H1 (cell line): ENCODE results near the gene C20orf202. TPM values are rescaled to one million over a fixed set of nuclear protein-coding genes. Genes with fewer than 3 reads are reported as not detected.

Experiments used
- CTCF ChIA-PET: fragments of 300-600 bp; sonication (Branson Sonifier 250); formaldehyde crosslinking; loops from one replicate; lab custom pipeline; 2021; ENCODE audit not compliant: partially characterized antibody; lab: Charles Lee
- POLR2A ChIA-PET: fragments of 300-600 bp; sonication (Branson Sonifier 250); formaldehyde crosslinking; loops from one replicate; lab custom pipeline; 2021; ENCODE audit warnings: inconsistent platforms; ENCODE audit not compliant: partially characterized antibody; lab: Charles Lee
- DNase-seq, 2 experiments: peaks; one replicate each; pipeline versions ENCODE4 v3.0.0 to v3.0.0-alpha.2; 2010 to 2022; ENCODE audit warnings: low spot score in 2 of 2, low read depth in 1 of 2, mixed read lengths in 1 of 2
- FAIRE-seq: peaks from 2 replicates; lab custom pipeline; 2011; peaks lifted over from hg19 to GRCh38; lab: Jason Lieb, UNC
- H2AFZ ChIP-seq: 2 replicates; pipeline ENCODE4 v1.8.1; 2012; ENCODE audit warnings: low read length, inconsistent platforms
- H2AK5ac ChIP-seq: 2 replicates; pipeline ENCODE4 v1.6.1; 2013; ENCODE audit warnings: low read depth, low read length
- H2BK120ac ChIP-seq: replicated peaks from 2 replicates; pipeline ENCODE3; 2013; ENCODE audit warnings: low read depth, low read length, inconsistent platforms
- H2BK12ac ChIP-seq: 2 replicates; pipeline ENCODE4 v1.6.1; 2013; ENCODE audit warnings: low read depth, low read length
- H2BK15ac ChIP-seq: 2 replicates; pipeline ENCODE4 v1.6.1; 2013; ENCODE audit warnings: low read length
- H2BK20ac ChIP-seq: 2 replicates; pipeline ENCODE4 v1.6.1; 2013; ENCODE audit warnings: low read length
- H2BK5ac ChIP-seq: 2 replicates; pipeline ENCODE4 v1.6.1; 2013; ENCODE audit warnings: low read depth, low read length
- H3K14ac ChIP-seq: 2 replicates; pipeline ENCODE4 v1.6.1; 2013; ENCODE audit warnings: inconsistent platforms; ENCODE audit not compliant: insufficient read length
- H3K18ac ChIP-seq: 2 replicates; pipeline ENCODE4 v1.6.1; 2013; ENCODE audit warnings: low read length; ENCODE audit errors: extremely low read depth
- H3K23ac ChIP-seq: 2 replicates; pipeline ENCODE4 v1.6.1; 2013; ENCODE audit warnings: inconsistent platforms; ENCODE audit not compliant: insufficient read length
- H3K23me2 ChIP-seq: 2 replicates; pipeline ENCODE4 v1.6.1; 2013; ENCODE audit warnings: low read depth, low read length
- H3K27ac ChIP-seq: 2 replicates; pipeline ENCODE4 v1.6.1; 2011; ENCODE audit warnings: low read depth, low read length, inconsistent platforms
- H3K27me3 ChIP-seq, 4 experiments: replicated peaks in 1 of 4; 1 replicate in 1 of 4; 2 replicates in 3 of 4; pipeline versions ENCODE4 v1.6.1 to v1.8.1; 2011 to 2013; ENCODE audit warnings: low read length in 3 of 4, mild to moderate bottlenecking in 3 of 4, inconsistent platforms in 2 of 4, mixed read lengths in 2 of 4, moderate library complexity in 1 of 4; ENCODE audit not compliant: control insufficient read depth in 3 of 4, insufficient read depth in 3 of 4; ENCODE audit errors: extremely low read depth in 1 of 4
- H3K36me3 ChIP-seq, 4 experiments: 2 replicates each; pipeline versions ENCODE4 v1.6.1 to v1.8.1; 2011 to 2013; ENCODE audit warnings: mild to moderate bottlenecking in 4 of 4, low read length in 3 of 4, moderate library complexity in 2 of 4, control low read depth in 1 of 4, inconsistent platforms in 1 of 4; ENCODE audit not compliant: insufficient read depth in 4 of 4, control insufficient read depth in 2 of 4
- H3K4ac ChIP-seq: replicated peaks from 2 replicates; pipeline ENCODE3; 2013; ENCODE audit warnings: low read length, low read depth, mixed read lengths, inconsistent platforms; ENCODE audit not compliant: insufficient read length
- H3K4me1 ChIP-seq, 4 experiments: replicated peaks in 1 of 4; 1 replicate in 1 of 4; 2 replicates in 3 of 4; pipeline versions ENCODE4 v1.6.1 to v1.8.1; 2011 to 2013; ENCODE audit warnings: low read length in 3 of 4, inconsistent platforms in 2 of 4, mixed read lengths in 1 of 4; ENCODE audit not compliant: insufficient read depth in 4 of 4, control insufficient read depth in 3 of 4
- H3K4me2 ChIP-seq, 2 experiments: 2 replicates each; pipeline versions ENCODE4 v1.6.1 to v1.8.1; 2011 to 2013; ENCODE audit warnings: low read depth in 2 of 2, low read length in 2 of 2, control low read depth in 1 of 2, inconsistent platforms in 1 of 2, mild to moderate bottlenecking in 1 of 2; ENCODE audit not compliant: insufficient read depth in 1 of 2
- H3K4me3 ChIP-seq, 4 experiments: fragments of 200-600, 300-600 bp in 1 of 4; sonication (generic), shearing (Covaris generic), sonication (Bioruptor Twin) in 1 of 4; 2 replicates each; pipeline versions ENCODE4 v1.5.1 to v1.8.1; 2011 to 2016; ENCODE audit warnings: low read length in 4 of 4, low read depth in 3 of 4, control low read depth in 2 of 4, inconsistent platforms in 2 of 4, mild to moderate bottlenecking in 2 of 4, mixed read lengths in 1 of 4, moderate library complexity in 1 of 4; ENCODE audit not compliant: insufficient read depth in 2 of 4; ENCODE audit errors: extremely low read depth in 1 of 4
- H3K56ac ChIP-seq: replicated peaks from 2 replicates; pipeline ENCODE3; 2013; ENCODE audit warnings: low read depth, mild to moderate bottlenecking, mixed read lengths, low read length, inconsistent platforms; ENCODE audit not compliant: insufficient read length
- H3K79me1 ChIP-seq: 2 replicates; pipeline ENCODE4 v1.6.1; 2013; ENCODE audit warnings: low read depth, low read length, control low read depth
- H3K79me2 ChIP-seq, 2 experiments: 2 replicates each; pipeline versions ENCODE4 v1.6.1 to v1.8.1; 2012 to 2013; ENCODE audit warnings: low read length in 2 of 2, mild to moderate bottlenecking in 2 of 2, inconsistent platforms in 1 of 2; ENCODE audit not compliant: insufficient read depth in 2 of 2, control insufficient read depth in 1 of 2
- H3K9ac ChIP-seq, 4 experiments: replicated peaks in 1 of 4; 1 replicate in 1 of 4; 2 replicates in 3 of 4; pipeline versions ENCODE4 v1.6.1 to v1.8.1; 2011 to 2013; ENCODE audit warnings: low read depth in 3 of 4, low read length in 3 of 4, control low read depth in 2 of 4, mild to moderate bottlenecking in 2 of 4, moderate library complexity in 2 of 4, inconsistent platforms in 1 of 4; ENCODE audit errors: extremely low read depth in 1 of 4
- H3K9me3 ChIP-seq, 2 experiments: 2 replicates each; pipeline versions ENCODE4 v1.6.1 to v1.8.1; 2012 to 2013; ENCODE audit warnings: mild to moderate bottlenecking in 2 of 2, moderate library complexity in 2 of 2, control low read depth in 1 of 2, inconsistent platforms in 1 of 2, low read depth in 1 of 2, low read length in 1 of 2, mixed read lengths in 1 of 2; ENCODE audit not compliant: insufficient read depth in 2 of 2
- H4K20me1 ChIP-seq, 2 experiments: replicated peaks in 1 of 2; 2 replicates each; pipeline versions ENCODE3 to v1.8.1; 2011 to 2013; ENCODE audit warnings: inconsistent platforms in 2 of 2, low read length in 2 of 2, mild to moderate bottlenecking in 1 of 2; ENCODE audit not compliant: insufficient read depth in 2 of 2, control insufficient read depth in 1 of 2
- H4K5ac ChIP-seq: 2 replicates; pipeline ENCODE4 v1.6.1; 2013; ENCODE audit warnings: low read length, low read depth, mixed read lengths, inconsistent platforms; ENCODE audit not compliant: insufficient read length
- H4K8ac ChIP-seq: 2 replicates; pipeline ENCODE4 v1.8.0; 2013; ENCODE audit warnings: mild to moderate bottlenecking, moderate library complexity, low read length, inconsistent platforms; ENCODE audit not compliant: insufficient read depth; ENCODE audit errors: extremely low read depth
- H4K91ac ChIP-seq: replicated peaks from 2 replicates; pipeline ENCODE3; 2013; ENCODE audit warnings: low read length, mixed read lengths, inconsistent platforms; ENCODE audit not compliant: insufficient read length
- HDAC2 ChIP-seq, 2 experiments: fragments of 300-600 bp in 1 of 2; sonication (generic) in 1 of 2; IDR thresholded peaks; 2 replicates each; pipeline ENCODE4 v1.6.1; 2011 to 2012; ENCODE audit warnings: low read depth in 2 of 2, low read length in 2 of 2, mild to moderate bottlenecking in 2 of 2, moderate library complexity in 2 of 2, borderline replicate concordance in 1 of 2, inconsistent platforms in 1 of 2
- KDM5A ChIP-seq: fragments of 200-600 bp; IDR thresholded peaks from 2 replicates; pipeline ENCODE4 v1.7.1; 2012; ENCODE audit warnings: mild to moderate bottlenecking, low read length, inconsistent platforms, mixed read lengths
- MAFK ChIP-seq: IDR thresholded peaks from 2 replicates; pipeline ENCODE4 v1.6.1; 2012; ENCODE audit warnings: low read depth, mild to moderate bottlenecking, improper control_type of control experiment, low read length
- NANOG ChIP-seq: IDR thresholded peaks from 2 replicates; pipeline ENCODE4 v1.6.1; 2011; ENCODE audit warnings: low read length, low read depth, mild to moderate bottlenecking, inconsistent platforms; ENCODE audit not compliant: insufficient read depth, poor library complexity, severe bottlenecking
- RAD21 ChIP-seq, 2 experiments: IDR thresholded peaks in 1 of 2; conservative IDR thresholded peaks in 1 of 2; 2 replicates each; pipeline ENCODE4 v1.6.1; 2011; ENCODE audit warnings: low read depth in 2 of 2, low read length in 2 of 2, improper control_type of control experiment in 1 of 2, inconsistent platforms in 1 of 2, mild to moderate bottlenecking in 1 of 2, moderate library complexity in 1 of 2
- SP4 ChIP-seq: IDR thresholded peaks from 2 replicates; pipeline ENCODE4 v1.6.1; 2012; ENCODE audit warnings: low read length, inconsistent platforms
- WGBS, 2 experiments: shearing (Covaris generic) in 1 of 2; methylation state at CpG; one replicate each; pipeline versions ENCODE4 v1.1.6 to v1.1.7; 2013 to 2015; ENCODE audit warnings: low lambda C conversion rate in 2 of 2, mixed read lengths in 2 of 2, inconsistent platforms in 1 of 2, low coverage in 1 of 2, missing lambda C conversion rate in 1 of 2; ENCODE audit not compliant: insufficient replicate concordance in 2 of 2, insufficient coverage in 1 of 2, insufficient read length in 1 of 2; ENCODE audit errors: extremely low coverage in 1 of 2, missing lambda C conversion rate in 1 of 2; 5-methylcytosine and 5-hydroxymethylcytosine counted together
- polyA plus RNA-seq, 7 experiments: library from polyadenylated mRNA; depleted of rRNA in 3 of 7; stranded (reverse) in 5 of 7; unstranded in 2 of 7; fragments of >200 nt in 5 of 7; fragments of 200-250 nt in 2 of 7; gene quantifications; 1 replicate in 5 of 7; 2 replicates in 1 of 7; 4 replicates in 1 of 7; pipeline versions ENCODE4 v1.2.1 to v1.2.3, GENCODE V29; 2011 to 2013; ENCODE audit warnings: missing spikeins in 2 of 7, mixed read lengths in 2 of 7
- total RNA-seq: library from RNA; stranded (reverse); fragmentation: NEBNext Ultra II Directional; extraction: Animal tissue kit (Norgen Biotek cat#: 25700); gene quantifications from 2 replicates; pipeline ENCODE4 v1.2.1, GENCODE V29; 2021

The C20orf202 gene
- total and polyA plus RNA-seq, 2 of the 8 experiments (the other 6 are each of a cell fraction or from before 2014, with no cell fraction given), result 0.12 TPM; not detected in 1

- Histone ChIP-seq H3K79me1 (no peaks in the 10 kb centered on the region; the same call in 1 of the 2 replicates), H3K4me3 (no peak overlapping the region), H3K23ac (no peak overlapping the region), H3K14ac (no peak overlapping the region), H4K8ac (no peak overlapping the region), H3K79me2 (no peaks in the 10 kb centered on the region), H3K27ac (no peak overlapping the region), H2AFZ (no peak overlapping the region), H3K4me1 (no peaks in the 10 kb centered on the region), H2BK20ac (no peak overlapping the region), H4K20me1 (peaks cover 0 to 12% of the 10 kb centered on the region in 2 experiments), H3K56ac (no peak overlapping the region), H2BK120ac (no peak overlapping the region), H2AK5ac (no peak overlapping the region), H3K27me3 (no peaks in the 10 kb centered on the region), H3K4ac (no peak overlapping the region), H2BK15ac (no peak overlapping the region), H3K9ac (no peak overlapping the region), H3K36me3 (peaks cover 14 to 46% (median 39%) of the 10 kb centered on the region in 4 experiments; a peak in 7 of 8 replicates), H3K9me3 (no peaks in the 10 kb centered on the region), H2BK12ac (no peak overlapping the region), H3K4me2 (no peak overlapping the region), H4K5ac (no peak overlapping the region), H2BK5ac (no peak overlapping the region), H3K18ac (no peak overlapping the region), H3K23me2 (no peaks in the 10 kb centered on the region), H4K91ac (no peak overlapping the region)
- ChIA-PET POLR2A (interaction anchor here (1.2 kb wide), 1 partner anchor 9 kb away, joined by 3 read pairs; no protein-coding TSS in a partner anchor), CTCF (interaction anchor here (1.1 kb wide), 1 partner anchor 12 kb away, joined by 3 read pairs; no protein-coding TSS in a partner anchor)
- FAIRE-seq, result no peak
- 89% methylated on average over 6 of the region's 6 CpGs; no CpG with 5 or more reads in 1 of the 2 experiments for WGBS, 2 experiments
- no peak for DNase-seq
- no peak for TF ChIP-seq RAD21 (IDR thresholded peaks at IDR 0.05 in 1 of 2, conservative IDR thresholded peaks at IDR 0.05 in 1 of 2; ENCODE audit: low read depth in 2 of 2, low read length in 2 of 2)
- TF ChIP-seq SP4, result no peak
- no peak for TF ChIP-seq NANOG
- no peak for TF ChIP-seq KDM5A
- no peak for TF ChIP-seq MAFK
- TF ChIP-seq HDAC2 (IDR thresholded peaks at IDR 0.05; ENCODE audit: borderline replicate concordance in 1 of 2, low read depth in 2 of 2, low read length in 2 of 2), result no peak
Observed at GRCh38 chr20:1163105-1163504, 40.1 kb upstream of the C20orf202 start.
